DOHH2 (cell line): ENCODE measurements around the gene ZNRF1.

Experiments
- H3F3A ChIP-seq: fragments of 200-600 bp; sonication (generic), shearing (Covaris generic); 2 replicates; pipeline ENCODE4 v1.6.0; 2016; ENCODE audit warnings: antibody characterized with exemption, mild to moderate bottlenecking; ENCODE audit not compliant: control insufficient read depth, insufficient read depth
- H3K27ac ChIP-seq: fragments of 200-600 bp; sonication (generic); 2 replicates; pipeline ENCODE4 v1.5.1; 2014; ENCODE audit warnings: low read depth, mild to moderate bottlenecking, low read length, moderate library complexity
- H3K27me3 ChIP-seq: fragments of 200-600 bp; sonication (generic); 2 replicates; pipeline ENCODE4 v1.6.1; 2014; ENCODE audit warnings: mild to moderate bottlenecking, low read length, mixed read lengths; ENCODE audit not compliant: control insufficient read depth
- H3K36me3 ChIP-seq: fragments of 200-600 bp; sonication (generic); 2 replicates; pipeline ENCODE4 v1.6.1; 2014; ENCODE audit warnings: mild to moderate bottlenecking, low read length, moderate library complexity, mixed read lengths; ENCODE audit not compliant: control insufficient read depth
- H3K4me1 ChIP-seq: fragments of 200-600 bp; sonication (generic); 2 replicates; pipeline ENCODE4 v1.6.1; 2014; ENCODE audit warnings: mild to moderate bottlenecking, low read length, mixed read lengths; ENCODE audit not compliant: control insufficient read depth
- H3K4me2 ChIP-seq: fragments of 200-600 bp; sonication (generic); 2 replicates; pipeline ENCODE4 v1.6.0; 2014; ENCODE audit warnings: mild to moderate bottlenecking, low read length, moderate library complexity
- H3K4me3 ChIP-seq: fragments of 200-600 bp; sonication (generic); 2 replicates; pipeline ENCODE4 v1.5.1; 2014; ENCODE audit warnings: mild to moderate bottlenecking, low read length, mixed read lengths
- H3K79me2 ChIP-seq: fragments of 200-600 bp; sonication (generic); 2 replicates; pipeline ENCODE4 v1.6.1; 2014; ENCODE audit warnings: mild to moderate bottlenecking, low read length, mixed read lengths; ENCODE audit not compliant: control insufficient read depth
- H3K9me2 ChIP-seq: fragments of 200-600 bp; sonication (generic); replicated peaks from 2 replicates; pipeline ENCODE4 v1.6.1; 2014; ENCODE audit warnings: mild to moderate bottlenecking, low read length, mixed read lengths; ENCODE audit not compliant: control insufficient read depth
- H3K9me3 ChIP-seq: fragments of 200-600 bp; sonication (generic); 2 replicates; pipeline ENCODE4 v1.6.1; 2014; ENCODE audit warnings: antibody characterized with exemption, low read length, mixed read lengths; ENCODE audit not compliant: control insufficient read depth, insufficient read depth
- H4K20me1 ChIP-seq: fragments of 200-600 bp; sonication (generic); 2 replicates; pipeline ENCODE4 v1.6.0; 2014; ENCODE audit warnings: low read depth, mild to moderate bottlenecking, antibody characterized with exemption, low read length, moderate library complexity; ENCODE audit not compliant: control insufficient read depth, insufficient read depth
- CTCF ChIP-seq: fragments of 200-600 bp; sonication (generic); IDR thresholded peaks from one replicate; pipeline ENCODE4 v1.5.1; 2014; ENCODE audit warnings: antibody characterized with exemption, mild to moderate bottlenecking, low read depth, low read length; ENCODE audit not compliant: poor library complexity, severe bottlenecking
- EZH2phosphoT487 ChIP-seq: fragments of 200-600 bp; sonication (generic); IDR thresholded peaks from 2 replicates; pipeline ENCODE4 v1.6.1; 2017; ENCODE audit warnings: borderline replicate concordance, mild to moderate bottlenecking, antibody characterized with exemption, low read length, moderate library complexity, mixed read lengths

Gene ZNRF1

GRCh38 chr16:75062135-75062975, 63.5 kb downstream of the ZNRF1 start:
- no peaks in the 10 kb centered on the region for H3K9me3 ChIP-seq
- H3K27ac ChIP-seq: no peak overlapping the region
- no peaks in the 10 kb centered on the region for H3K36me3 ChIP-seq
- no peaks in the 10 kb centered on the region for H3K79me2 ChIP-seq
- H3K9me2 ChIP-seq: no peaks in the 10 kb centered on the region
- no peak for TF ChIP-seq CTCF
- no peak for TF ChIP-seq EZH2phosphoT487
- no peak overlapping the region for H3K4me2 ChIP-seq
- H3K4me1 ChIP-seq: peaks cover 6% of the 10 kb centered on the region; the same call in 1 of the 2 replicates
- H3K27me3 ChIP-seq: no peaks in the 10 kb centered on the region
- no peaks in the 10 kb centered on the region for H3F3A ChIP-seq
- no peaks in the 10 kb centered on the region for H4K20me1 ChIP-seq
- H3K4me3 ChIP-seq: no peak overlapping the region

- Histone ChIP-seq H3K4me2 (no peak overlapping the region), H3K9me3 (no peaks in the 10 kb centered on the region), H3K9me2 (no peaks in the 10 kb centered on the region), H3K36me3 (no peaks in the 10 kb centered on the region), H3F3A (no peaks in the 10 kb centered on the region), H3K4me3 (no peak overlapping the region), H3K79me2 (no peaks in the 10 kb centered on the region), H3K27ac (no peak overlapping the region), H4K20me1 (no peaks in the 10 kb centered on the region), H3K4me1 (peaks cover 7% of the 10 kb centered on the region), H3K27me3 (no peaks in the 10 kb centered on the region)
- no peak for TF ChIP-seq EZH2phosphoT487
- no peak for TF ChIP-seq CTCF
These were observed 64.1 kb downstream of the ZNRF1 start for GRCh38 chr16:75062976-75063346.

DNA sequence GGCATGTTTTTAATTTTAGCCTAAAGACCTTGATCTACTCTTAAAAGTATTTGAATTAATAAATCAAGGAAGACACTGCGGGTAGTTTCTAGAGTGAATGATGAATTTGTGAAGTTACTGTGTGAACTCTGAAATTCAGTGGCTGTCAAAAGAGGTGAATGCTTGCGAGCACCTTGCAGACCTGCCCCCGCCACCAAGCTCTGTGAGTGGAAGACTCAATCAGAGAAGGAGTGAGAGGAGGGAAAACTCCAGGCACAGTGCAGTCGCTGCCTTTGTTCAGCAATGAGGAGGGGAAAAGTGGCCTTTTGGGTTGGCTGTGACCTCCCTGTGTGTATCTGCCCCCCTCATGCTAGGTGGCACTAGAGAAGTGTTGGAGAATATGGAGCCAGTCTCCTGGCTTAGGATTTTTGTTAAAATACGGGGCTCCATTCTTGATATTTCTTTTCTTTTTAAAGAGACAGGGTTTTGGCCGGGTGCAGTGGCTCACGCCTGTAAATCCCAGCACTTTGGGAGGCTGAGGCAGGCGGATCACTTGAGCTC, 64.8 kb downstream of the ZNRF1 start:
- H3K4me3 ChIP-seq: no peak overlapping the region
- no peak overlapping the region for H3K4me2 ChIP-seq
- H3K27ac ChIP-seq: no peak overlapping the region
- no peaks in the 10 kb centered on the region for H3K9me2 ChIP-seq
- no peaks in the 10 kb centered on the region for H3K36me3 ChIP-seq
- H3K9me3 ChIP-seq: no peaks in the 10 kb centered on the region
- TF ChIP-seq CTCF (no peak), EZH2phosphoT487 (no peak)
- no peaks in the 10 kb centered on the region for H3F3A ChIP-seq
- no peaks in the 10 kb centered on the region for H3K79me2 ChIP-seq
- H3K27me3 ChIP-seq: no peaks in the 10 kb centered on the region
- H3K4me1 ChIP-seq: peaks cover 13% of the 10 kb centered on the region
- H4K20me1 ChIP-seq: no peaks in the 10 kb centered on the region; the same call in 1 of the 2 replicates
